T-helper 2 cell (primary cell): ENCODE data around the gene ADAMTS16.

Experiments
- DNase-seq, 5 experiments: peaks; one replicate each; pipeline versions ENCODE4 v3.0.0 to v3.0.0-alpha.2; 2012 to 2022

ADAMTS16 gene

GRCh38 chr5:5145651-5146529 is 5.8 kb downstream of the ADAMTS16 start:
- DNase-seq = no peak

GRCh38 chr5:5146530-5147160 is 6.5 kb downstream of the ADAMTS16 start:
- no peak for DNase-seq

GRCh38 chr5:5149154-5149553 is 9.0 kb downstream of the ADAMTS16 start:
- DNase-seq = no peak

GRCh38 chr5:5150667-5151066 is 10.5 kb downstream of the ADAMTS16 start:
- DNase-seq = no peak

GRCh38 chr5:5154733-5155132 is 14.6 kb downstream of the ADAMTS16 start:
- no peak for DNase-seq

- no peak for DNase-seq
Observed at GRCh38 chr5:5155617-5156016, 15.5 kb downstream of the ADAMTS16 start.

- no peak for DNase-seq
Observed at GRCh38 chr5:5156471-5157082, 16.4 kb downstream of the ADAMTS16 start.

- DNase-seq = no peak
Observed at GRCh38 chr5:5158472-5158895, 18.4 kb downstream of the ADAMTS16 start.

GRCh38 chr5:5159282-5160103 is 19.4 kb downstream of the ADAMTS16 start:
- no peak for DNase-seq

GRCh38 chr5:5164163-5164562 is 24.0 kb downstream of the ADAMTS16 start:
- no peak for DNase-seq

GRCh38 chr5:5165541-5166002 is 25.4 kb downstream of the ADAMTS16 start:
- no peak for DNase-seq

GRCh38 chr5:5169466-5169865 is 29.3 kb downstream of the ADAMTS16 start:
- DNase-seq = no peak

- DNase-seq = no peak
Observed at GRCh38 chr5:5178136-5178535, 38.0 kb downstream of the ADAMTS16 start.

- no peak for DNase-seq
Observed at GRCh38 chr5:5178580-5178979, 38.5 kb downstream of the ADAMTS16 start.

- DNase-seq = no peak
Observed at GRCh38 chr5:5179079-5179478, 38.9 kb downstream of the ADAMTS16 start.

GRCh38 chr5:5179597-5179996 is 39.5 kb downstream of the ADAMTS16 start:
- DNase-seq = no peak

- DNase-seq = no peak
Observed at GRCh38 chr5:5181650-5182324, 41.7 kb downstream of the ADAMTS16 start.

- no peak for DNase-seq
Observed at GRCh38 chr5:5182508-5183188, 42.5 kb downstream of the ADAMTS16 start.

GRCh38 chr5:5183189-5183699 is 43.1 kb downstream of the ADAMTS16 start:
- no peak for DNase-seq

GRCh38 chr5:5183933-5184332 is 43.8 kb downstream of the ADAMTS16 start:
- DNase-seq = no peak

- no peak for DNase-seq
Observed at GRCh38 chr5:5188376-5189050, 48.4 kb downstream of the ADAMTS16 start.
